ENCODE data around the gene NMRAL1. TPM values are rescaled to one million over a fixed set of nuclear protein-coding genes. Genes with fewer than 3 reads are reported as not detected.

NMRAL1 gene
- total RNA-seq, 1 donor from 2014 or later = 57.6 TPM

GRCh38 chr16:4467916-4468315 lies 6.5 kb downstream of the NMRAL1 start:
- DNase-seq (ENCODE audit: low read depth in 2 of 2) = no peak

GRCh38 chr16:4465977-4466779 lies 8.2 kb downstream of the NMRAL1 start:
- DNase-seq (ENCODE audit: low read depth in 2 of 2) = no peak

GRCh38 chr16:4463522-4464163 lies 10.8 kb downstream of the NMRAL1 start:
- DNase-seq (ENCODE audit: low read depth in 2 of 2) = no peak

- DNase-seq (ENCODE audit: low read depth in 2 of 2) = no peak
These were observed 13.0 kb downstream of the NMRAL1 start for GRCh38 chr16:4461250-4462085.

GRCh38 chr16:4460936-4461249 lies 13.5 kb downstream of the NMRAL1 start:
- no peak for DNase-seq (ENCODE audit: low read depth in 2 of 2)

- no peak for DNase-seq (ENCODE audit: low read depth in 2 of 2)
These were observed 18.5 kb downstream of the NMRAL1 start for GRCh38 chr16:4455951-4456350.

- no peak for DNase-seq (ENCODE audit: low read depth in 2 of 2)
These were observed 19.3 kb downstream of the NMRAL1 start for GRCh38 chr16:4455081-4455480.

- DNase-seq (ENCODE audit: low read depth in 2 of 2) = no peak
These were observed 19.8 kb downstream of the NMRAL1 start for GRCh38 chr16:4454623-4455022.

- no peak for DNase-seq (ENCODE audit: low read depth in 2 of 2)
These were observed 21.8 kb downstream of the NMRAL1 start for GRCh38 chr16:4452674-4453073.

GRCh38 chr16:4450931-4451519 lies 23.4 kb downstream of the NMRAL1 start:
- no peak for DNase-seq (ENCODE audit: low read depth in 2 of 2)

- no peak for DNase-seq (ENCODE audit: low read depth in 2 of 2)
These were observed 24.0 kb downstream of the NMRAL1 start for GRCh38 chr16:4450430-4450829.

- DNase-seq (ENCODE audit: low read depth in 2 of 2) = no peak
These were observed 30.4 kb downstream of the NMRAL1 start for GRCh38 chr16:4443986-4444385.

GRCh38 chr16:4443271-4443670 lies 31.2 kb downstream of the NMRAL1 start:
- no peak for DNase-seq (ENCODE audit: low read depth in 2 of 2)

- no peak for DNase-seq (ENCODE audit: low read depth in 2 of 2)
These were observed 32.1 kb downstream of the NMRAL1 start for GRCh38 chr16:4442371-4442770.

- no peak for DNase-seq (ENCODE audit: low read depth in 2 of 2)
These were observed 37.1 kb downstream of the NMRAL1 start for GRCh38 chr16:4437366-4437765.

GRCh38 chr16:4435337-4436067 lies 38.9 kb downstream of the NMRAL1 start:
- DNase-seq (ENCODE audit: low read depth in 2 of 2) = no peak

GRCh38 chr16:4433914-4434787 lies 40.3 kb downstream of the NMRAL1 start:
- DNase-seq (ENCODE audit: low read depth in 2 of 2) = no peak

GRCh38 chr16:4433228-4433627 lies 41.2 kb downstream of the NMRAL1 start:
- no peak for DNase-seq (ENCODE audit: low read depth in 2 of 2)

GRCh38 chr16:4431023-4431422 lies 43.4 kb downstream of the NMRAL1 start:
- no peak for DNase-seq (ENCODE audit: low read depth in 2 of 2)

- no peak for DNase-seq (ENCODE audit: low read depth in 2 of 2)
These were observed 45.9 kb downstream of the NMRAL1 start for GRCh38 chr16:4428500-4428899.

Data from dermis microvascular lymphatic vessel endothelial cell (primary cell).